Panc1 (cell line): ENCODE data around the gene FTL. TPM values are rescaled to one million over a fixed set of nuclear protein-coding genes. Genes with fewer than 3 reads are reported as not detected.

ENCODE experiments used
- ATAC-seq: fragments of 200-7000 bp; cut with Tn5 transposase; 2 replicates; pipeline ENCODE4 v1.9.1; 2020; ENCODE audit warnings: mild to moderate bottlenecking, moderate library complexity
- BruUV-seq: library from RNA; stranded (reverse); fragments of 400-500 nt; replicated peaks from 2 replicates; lab custom pipeline; 2021; lab: Mats Ljungman, UMichigan
- CTCF ChIA-PET: fragments of 300-600 bp; sonication (Branson Sonifier 250); formaldehyde crosslinking; loops from one replicate; lab custom pipeline; 2022; ENCODE audit warnings: antibody characterized with exemption; lab: Charles Lee
- POLR2A ChIA-PET: fragments of 300-600 bp; sonication (Branson Sonifier 250); formaldehyde crosslinking; loops from one replicate; lab custom pipeline; 2022; ENCODE audit warnings: antibody characterized with exemption; lab: Charles Lee
- DNase-seq: peaks from one replicate; pipeline ENCODE4 v3.0.0-alpha.2; 2010; ENCODE audit warnings: low read depth, low spot score
- H3K27ac ChIP-seq: 2 replicates; pipeline ENCODE4 v1.5.1; 2011; ENCODE audit warnings: mild to moderate bottlenecking, low read length, inconsistent platforms
- H3K27me3 ChIP-seq: fragments of 200-500 bp; sonication (Bioruptor generic); 2 replicates; pipeline ENCODE4 v1.6.0; 2014; ENCODE audit warnings: low read length, inconsistent platforms; ENCODE audit not compliant: control insufficient read depth, insufficient read depth
- H3K36me3 ChIP-seq: fragments of 200-500 bp; sonication (Bioruptor generic); 2 replicates; pipeline ENCODE4 v1.5.1; 2014; ENCODE audit warnings: inconsistent platforms, mild to moderate bottlenecking, low read length, moderate library complexity; ENCODE audit not compliant: control insufficient read depth, insufficient read depth
- H3K4me1 ChIP-seq: 2 replicates; pipeline ENCODE4 v1.5.1; 2011; ENCODE audit warnings: inconsistent platforms, mild to moderate bottlenecking, low read length, moderate library complexity; ENCODE audit not compliant: control insufficient read depth, insufficient read depth
- H3K4me3 ChIP-seq, 2 experiments: 2 replicates each; pipeline ENCODE4 v1.5.1; 2011 to 2012; ENCODE audit warnings: low read depth in 2 of 2, low read length in 2 of 2, mild to moderate bottlenecking in 2 of 2, inconsistent platforms in 1 of 2, moderate library complexity in 1 of 2
- H3K9me3 ChIP-seq: fragments of 200-500 bp; sonication (Bioruptor generic); 2 replicates; pipeline ENCODE4 v1.5.1; 2014; ENCODE audit warnings: low read depth, mild to moderate bottlenecking, inconsistent platforms, low read length, moderate library complexity; ENCODE audit not compliant: control insufficient read depth, insufficient read depth
- CTCF ChIP-seq: fragments of 450-650 bp; IDR thresholded peaks from 2 replicates; pipeline ENCODE4 v1.5.1; 2017; ENCODE audit warnings: mild to moderate bottlenecking
- POLR2AphosphoS5 ChIP-seq: IDR thresholded peaks from 2 replicates; pipeline ENCODE4 v1.6.1; 2012; ENCODE audit warnings: mild to moderate bottlenecking, low read depth, low read length, moderate library complexity
- REST ChIP-seq, 2 experiments: IDR thresholded peaks; 2 replicates each; pipeline ENCODE4 v1.6.1; 2011 to 2012; ENCODE audit warnings: low read depth in 2 of 2, control low read depth in 1 of 2, low read length in 1 of 2, mild to moderate bottlenecking in 1 of 2, moderate library complexity in 1 of 2; ENCODE audit not compliant: insufficient read depth in 1 of 2
- SIN3A ChIP-seq: IDR thresholded peaks from 2 replicates; pipeline ENCODE4 v1.6.1; 2012; ENCODE audit warnings: low read depth, mild to moderate bottlenecking, low read length, moderate library complexity, borderline replicate concordance; ENCODE audit not compliant: insufficient read depth
- TCF7L2 ChIP-seq: IDR thresholded peaks from 2 replicates; pipeline ENCODE4 v1.6.1; 2011; ENCODE audit warnings: mild to moderate bottlenecking, low read depth, low read length, inconsistent platforms
- in situ Hi-C: cut with HindIII; loops from 2 replicates; pipeline ENCODE4 v1.10.0; 2016; ENCODE audit warnings: low sequenced_read_pairs, low pct_unique_long_range_greater_than_20kb
- intact Hi-C: fragments of 100-400 bp; cut with micrococcal nuclease; formaldehyde crosslinking; loops from one replicate; pipeline ENCODE4 v1.10.0; 2022; ENCODE audit not compliant: unreplicated experiment
- total RNA-seq: library from RNA; stranded (reverse); gene quantifications from one replicate; pipeline ENCODE4 v1.2.1, GENCODE V29; 2021; ENCODE audit not compliant: unreplicated experiment

The FTL gene
- total RNA-seq, 1 experiment from 2014 or later: 1,332 TPM

GRCh38 chr19:48977061-48977460, 12.0 kb downstream of the FTL start:
- DNase-seq: no peak

GRCh38 chr19:48982280-48982679, 17.2 kb downstream of the FTL start:
- CTCF ChIA-PET: no interaction called here
- no peaks in the 10 kb centered on the region for H3K4me1 ChIP-seq
- ATAC-seq (no peak), DNase-seq (no peak)
- in situ Hi-C loops: no loop called here
- no peaks in the 10 kb centered on the region for H3K27me3 ChIP-seq
- no TSS peak for BruUV-seq
- POLR2A ChIA-PET: no interaction called here
- H3K9me3 ChIP-seq: no peaks in the 10 kb centered on the region
- no peak overlapping the region for H3K27ac ChIP-seq
- H3K4me3 ChIP-seq: no peak overlapping the region
- TF ChIP-seq REST (IDR thresholded peaks at IDR 0.05; ENCODE audit: insufficient read depth in 1 of 2, low read depth in 2 of 2, low read length in 1 of 2): no peak
- TF ChIP-seq CTCF: no peak
- TF ChIP-seq TCF7L2: no peak
- no peak for TF ChIP-seq SIN3A
- TF ChIP-seq POLR2AphosphoS5: no peak
- intact Hi-C loops: no loop called here
- H3K36me3 ChIP-seq: no peaks in the 10 kb centered on the region

More at GRCh38 chr19:48977061-48977460, 12.0 kb downstream of the FTL start:
- in situ Hi-C loops: no loop called here
- no peak overlapping the region for H3K27ac ChIP-seq
- H3K4me3 ChIP-seq: no peak overlapping the region
- H3K4me1 ChIP-seq: no peaks in the 10 kb centered on the region
- no peaks in the 10 kb centered on the region for H3K36me3 ChIP-seq
- H3K9me3 ChIP-seq: no peaks in the 10 kb centered on the region
- no peak for ATAC-seq
- H3K27me3 ChIP-seq: no peaks in the 10 kb centered on the region
- intact Hi-C loops: loop anchor here (10.0 kb wide), 1 partner anchor 192 kb away; no protein-coding TSS in a partner anchor
- no TSS peak for BruUV-seq
- POLR2A ChIA-PET: no interaction called here
- no peak for TF ChIP-seq SIN3A
- TF ChIP-seq CTCF: no peak
- no peak for TF ChIP-seq REST (IDR thresholded peaks at IDR 0.05; ENCODE audit: insufficient read depth in 1 of 2, low read depth in 2 of 2, low read length in 1 of 2)
- no peak for TF ChIP-seq POLR2AphosphoS5
- TF ChIP-seq TCF7L2: no peak
- CTCF ChIA-PET: interaction anchor here (0.6 to 1.1 kb wide), 3 partner anchors 10 to 23 kb away, joined by 4 to 9 read pairs (median 4); partner anchors contain the start of gene RUVBL2
